Ectodermal cell (in vitro differentiated cells): ENCODE results near the gene SKI.
"Not testable (repeated sequence)": the region's sequence is repeated elsewhere in the genome, so short reads cannot be mapped to it uniquely, and the experiment has no call there.

Experiments used
- H3K27ac ChIP-seq: 2 replicates; pipeline ENCODE4 v1.7.0; 2013; ENCODE audit warnings: mild to moderate bottlenecking, low read depth, low read length; ENCODE audit not compliant: insufficient read depth, poor library complexity, severe bottlenecking
- H3K27me3 ChIP-seq: 2 replicates; pipeline ENCODE4 v1.7.0; 2013; ENCODE audit warnings: mild to moderate bottlenecking, low read length; ENCODE audit not compliant: insufficient read depth, control insufficient read depth, poor library complexity, severe bottlenecking
- H3K36me3 ChIP-seq: one replicate; pipeline ENCODE4 v1.7.0; 2013; ENCODE audit warnings: low read length; ENCODE audit not compliant: control insufficient read depth, insufficient read depth
- H3K4me1 ChIP-seq: one replicate; pipeline ENCODE4 v1.7.0; 2013; ENCODE audit warnings: low read length; ENCODE audit not compliant: control insufficient read depth, insufficient read depth
- H3K4me3 ChIP-seq: 2 replicates; pipeline ENCODE4 v1.7.0; 2013; ENCODE audit warnings: low read depth, low read length, control low read depth; ENCODE audit not compliant: insufficient read depth
- H3K9me3 ChIP-seq: 2 replicates; pipeline ENCODE4 v1.7.0; 2013; ENCODE audit warnings: mild to moderate bottlenecking, low read length, moderate library complexity; ENCODE audit not compliant: control insufficient read depth
- WGBS, 2 experiments: methylation state at CpG; one replicate each; pipeline ENCODE4 v1.1.7; 2013; ENCODE audit warnings: missing lambda C conversion rate in 2 of 2; 5-methylcytosine and 5-hydroxymethylcytosine counted together

Gene SKI

GRCh38 chr1:2260917-2261316 is 32.8 kb downstream of the SKI start:
- peaks cover 8% of the 10 kb centered on the region for H3K4me1 ChIP-seq
- no peak overlapping the region for H3K4me3 ChIP-seq
- H3K36me3 ChIP-seq: no peaks in the 10 kb centered on the region
- H3K9me3 ChIP-seq: no peaks in the 10 kb centered on the region
- WGBS, 2 experiments: 98% methylated on average over 4 of the region's 4 CpGs
- no peaks in the 10 kb centered on the region for H3K27me3 ChIP-seq
- H3K27ac ChIP-seq: no peak overlapping the region

DNA sequence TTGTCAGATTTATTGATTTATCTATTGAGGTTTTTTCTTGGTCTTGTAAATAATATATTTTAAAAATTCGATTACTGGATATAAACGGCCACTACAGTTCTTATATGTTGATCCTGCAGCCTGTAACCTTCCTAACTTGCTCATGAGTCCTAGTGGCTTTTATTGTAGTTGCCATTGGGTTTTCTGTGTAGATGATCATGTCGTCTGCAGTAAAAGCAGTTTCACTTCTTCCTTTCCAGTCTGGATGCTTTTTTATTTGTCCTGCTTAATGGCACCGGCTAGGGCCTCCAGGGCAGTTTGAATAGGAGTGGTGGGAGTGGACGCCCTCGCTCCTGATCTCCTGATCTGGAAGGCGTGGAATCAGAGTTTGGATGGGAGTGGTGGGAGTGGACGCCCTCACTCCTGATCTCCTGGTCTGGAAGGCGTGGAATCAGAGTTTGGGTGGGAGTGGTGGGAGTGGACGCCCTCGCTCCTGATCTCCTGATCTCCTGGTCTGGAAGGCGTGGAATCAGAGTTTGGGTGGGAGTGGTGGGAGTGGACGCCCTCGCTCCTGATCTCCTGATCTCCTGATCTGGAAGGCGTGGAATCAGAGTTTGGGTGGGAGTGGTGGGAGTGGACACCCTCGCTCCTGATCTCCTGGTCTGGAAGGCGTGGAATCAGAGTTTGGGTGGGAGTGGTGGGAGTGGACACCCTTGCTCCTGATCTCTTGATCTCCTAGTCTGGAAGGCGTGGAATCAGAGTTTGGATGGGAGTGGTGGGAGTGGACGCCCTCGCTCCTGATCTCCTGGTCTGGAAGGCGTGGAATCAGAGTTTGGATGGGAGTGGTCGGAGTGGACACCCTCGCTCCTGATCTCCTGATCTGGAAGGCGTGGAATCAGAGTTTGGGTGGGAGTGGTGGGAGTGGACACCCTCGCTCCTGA is 33.6 kb downstream of the SKI start:
- H3K36me3 ChIP-seq, H3K4me1 ChIP-seq, H3K9me3 ChIP-seq, H3K27me3 ChIP-seq, H3K27ac ChIP-seq, H3K4me3 ChIP-seq: not testable (repeated sequence)
- WGBS, 2 experiments: 95 to 96% methylated on average over 25 of the region's 25 CpGs

- Histone ChIP-seq H3K4me3 (no peak overlapping the region), H3K9me3 (no peaks in the 10 kb centered on the region), H3K27me3 (no peaks in the 10 kb centered on the region), H3K4me1 (peaks cover 17% of the 10 kb centered on the region), H3K27ac (no peak overlapping the region), H3K36me3 (no peaks in the 10 kb centered on the region)
- 91 to 94% methylated on average over 16 of the region's 16 CpGs for WGBS, 2 experiments
Measured at GRCh38 chr1:2266301-2266975, 38.3 kb downstream of the SKI start.

- Histone ChIP-seq H3K27ac (no peak overlapping the region), H3K9me3 (no peaks in the 10 kb centered on the region), H3K4me3 (no peak overlapping the region), H3K36me3 (no peaks in the 10 kb centered on the region), H3K27me3 (no peaks in the 10 kb centered on the region), H3K4me1 (peaks cover 25% of the 10 kb centered on the region)
- 94 to 95% methylated on average over 30 of the region's 30 CpGs for WGBS, 2 experiments
Measured at GRCh38 chr1:2267051-2267830, 39.1 kb downstream of the SKI start.

GRCh38 chr1:2267862-2268261 is 39.7 kb downstream of the SKI start:
- H3K4me3 ChIP-seq: no peak overlapping the region
- H3K4me1 ChIP-seq: peaks cover 31% of the 10 kb centered on the region
- no peak overlapping the region for H3K27ac ChIP-seq
- no peaks in the 10 kb centered on the region for H3K27me3 ChIP-seq
- no peaks in the 10 kb centered on the region for H3K36me3 ChIP-seq
- 95 to 96% methylated on average over 15 of the region's 15 CpGs for WGBS, 2 experiments
- no peaks in the 10 kb centered on the region for H3K9me3 ChIP-seq

DNA sequence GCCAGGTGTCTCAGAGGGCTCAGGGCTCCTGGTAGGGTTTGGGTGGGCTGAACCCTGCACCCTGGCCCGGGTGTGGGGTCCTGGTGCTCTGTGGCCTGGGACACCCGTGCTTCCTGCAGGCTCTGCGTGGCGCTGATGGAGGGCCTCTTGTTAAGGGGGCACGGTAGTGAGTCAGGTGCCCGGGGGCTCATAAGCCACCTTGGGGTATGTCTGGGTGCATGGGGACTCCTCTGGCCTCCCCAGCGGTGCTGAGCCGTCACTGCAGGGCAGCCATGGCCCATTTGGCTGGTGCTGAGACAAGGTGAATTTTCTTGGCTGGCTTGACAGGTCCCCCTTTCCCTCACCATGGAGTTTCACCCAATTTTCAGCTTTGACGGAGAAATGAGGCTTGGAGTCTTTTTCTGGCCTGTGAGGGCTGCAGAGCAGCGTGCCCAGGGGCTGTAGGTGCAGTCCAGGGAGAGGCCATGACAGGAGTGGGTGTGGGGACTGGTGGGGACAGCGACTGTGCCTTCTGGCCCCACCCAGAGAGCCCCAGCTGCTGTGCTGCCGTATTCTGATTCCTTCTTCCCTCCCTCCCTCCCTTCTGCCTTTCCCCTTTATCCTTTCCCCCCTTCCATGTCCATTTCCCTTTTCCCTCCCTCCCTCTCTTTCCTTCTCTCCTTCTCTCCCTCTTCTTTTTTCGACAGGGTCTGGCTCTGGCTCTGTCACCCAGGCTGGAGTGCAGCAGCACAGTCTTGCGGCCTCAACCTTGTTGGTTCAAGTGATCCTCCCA is 40.4 kb downstream of the SKI start:
- 92% methylated on average over 14 of the region's 14 CpGs for WGBS, 2 experiments
- H3K9me3 ChIP-seq: no peaks in the 10 kb centered on the region
- H3K4me1 ChIP-seq: peaks cover 37% of the 10 kb centered on the region
- H3K27ac ChIP-seq: no peak overlapping the region
- no peak overlapping the region for H3K4me3 ChIP-seq
- no peaks in the 10 kb centered on the region for H3K27me3 ChIP-seq
- no peaks in the 10 kb centered on the region for H3K36me3 ChIP-seq

- Histone ChIP-seq H3K4me3 (no peak overlapping the region), H3K27ac (no peak overlapping the region), H3K9me3 (no peaks in the 10 kb centered on the region), H3K4me1 (peaks cover 44% of the 10 kb centered on the region), H3K36me3 (no peaks in the 10 kb centered on the region), H3K27me3 (no peaks in the 10 kb centered on the region)
- 96 to 97% methylated on average over 26 of the region's 28 CpGs for WGBS, 2 experiments
Measured at GRCh38 chr1:2269193-2269921, 41.2 kb downstream of the SKI start.

DNA sequence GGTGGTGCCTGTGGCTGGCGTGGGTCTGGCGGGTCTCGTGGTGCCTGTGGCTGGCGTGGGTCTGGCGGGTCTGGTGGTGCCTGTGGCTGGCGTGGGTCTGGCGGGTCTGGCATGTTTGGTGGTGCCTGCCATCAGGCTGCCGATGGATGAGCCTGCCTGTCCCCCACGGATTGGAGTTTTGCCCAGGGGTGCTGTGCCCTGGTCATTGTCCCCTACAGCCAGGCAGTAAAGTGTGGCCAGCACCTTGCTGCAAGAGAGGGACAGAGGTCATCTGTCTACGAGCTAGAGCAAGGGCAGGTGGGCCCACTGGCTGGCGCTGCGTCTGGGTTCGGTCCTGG is 41.8 kb downstream of the SKI start:
- WGBS, 2 experiments: 93 to 96% methylated on average over 13 of the region's 13 CpGs
- no peaks in the 10 kb centered on the region for H3K9me3 ChIP-seq
- no peak overlapping the region for H3K4me3 ChIP-seq
- no peaks in the 10 kb centered on the region for H3K27me3 ChIP-seq
- H3K36me3 ChIP-seq: no peaks in the 10 kb centered on the region
- H3K4me1 ChIP-seq: peaks cover 49% of the 10 kb centered on the region
- H3K27ac ChIP-seq: peak overlapping the region; percentile 44

- no peaks in the 10 kb centered on the region for H3K27me3 ChIP-seq
- peak overlapping the region; percentile 97 for H3K27ac ChIP-seq
- no peaks in the 10 kb centered on the region for H3K9me3 ChIP-seq
- H3K4me1 ChIP-seq: peaks cover 54% of the 10 kb centered on the region
- no peaks in the 10 kb centered on the region for H3K36me3 ChIP-seq
- WGBS, 2 experiments: 67 to 72% methylated on average over 27 of the region's 27 CpGs
- H3K4me3 ChIP-seq: peak overlapping the region; percentile 2
Measured at GRCh38 chr1:2270260-2271100, 42.4 kb downstream of the SKI start.
